Testis (tissue), 2 donors: ENCODE data around the gene NIPSNAP3A.

Experiments used
- POLR2A ChIP-seq: fragments of 450-650 bp; IDR thresholded peaks from one replicate; pipeline ENCODE4 v1.6.1; 2017; ENCODE audit warnings: antibody characterized with exemption, mild to moderate bottlenecking, moderate library complexity
- TF ChIP-seq, protein P1 (sequence below), 3 experiments: fragments of 450-650 bp in 2 of 3; fragments of 200-600 bp in 1 of 3; sonication (generic) in 1 of 3; IDR thresholded peaks; one replicate each; pipeline ENCODE4 v1.5.1; 2016 to 2019; ENCODE audit warnings: antibody characterized with exemption in 3 of 3, mild to moderate bottlenecking in 2 of 3, moderate library complexity in 1 of 3

DNA sequence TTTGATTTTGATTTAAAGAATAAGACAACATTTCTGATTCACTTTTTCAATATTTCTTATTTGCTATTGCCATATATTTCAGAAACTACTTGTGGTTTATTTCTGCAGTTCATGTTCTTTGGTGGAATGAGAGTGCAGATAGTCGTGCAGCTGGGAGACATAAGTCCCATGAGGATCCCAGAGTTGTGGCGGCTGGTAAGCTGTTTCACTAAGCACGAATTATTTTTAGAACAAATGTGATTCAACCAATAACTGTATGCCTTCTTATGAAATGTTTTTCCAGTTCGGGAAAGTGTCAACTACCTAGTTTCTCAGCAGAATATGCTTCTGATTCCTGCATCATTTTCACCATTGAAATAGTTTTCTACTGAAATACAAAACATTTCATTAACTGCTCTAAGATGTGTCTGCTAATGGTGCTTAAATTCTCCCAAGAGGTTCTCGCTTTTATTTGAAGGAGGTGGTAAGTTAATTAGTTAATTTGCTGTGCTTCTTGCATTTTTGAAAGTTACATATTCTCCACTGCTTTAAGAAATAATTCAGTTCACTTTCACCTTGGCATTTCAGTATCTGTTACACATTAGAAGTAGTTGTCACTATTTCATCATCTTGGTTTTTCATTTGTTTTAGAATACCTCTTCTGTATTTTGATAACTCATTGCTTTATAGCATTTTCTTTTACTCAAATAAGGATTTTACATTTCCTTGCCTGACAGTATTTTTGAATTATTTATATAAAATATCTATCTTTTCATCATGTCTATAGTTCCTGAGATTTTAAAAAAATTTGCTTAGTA is 25.4 kb downstream of the NIPSNAP3A start:
- TF ChIP-seq, protein P1, sequence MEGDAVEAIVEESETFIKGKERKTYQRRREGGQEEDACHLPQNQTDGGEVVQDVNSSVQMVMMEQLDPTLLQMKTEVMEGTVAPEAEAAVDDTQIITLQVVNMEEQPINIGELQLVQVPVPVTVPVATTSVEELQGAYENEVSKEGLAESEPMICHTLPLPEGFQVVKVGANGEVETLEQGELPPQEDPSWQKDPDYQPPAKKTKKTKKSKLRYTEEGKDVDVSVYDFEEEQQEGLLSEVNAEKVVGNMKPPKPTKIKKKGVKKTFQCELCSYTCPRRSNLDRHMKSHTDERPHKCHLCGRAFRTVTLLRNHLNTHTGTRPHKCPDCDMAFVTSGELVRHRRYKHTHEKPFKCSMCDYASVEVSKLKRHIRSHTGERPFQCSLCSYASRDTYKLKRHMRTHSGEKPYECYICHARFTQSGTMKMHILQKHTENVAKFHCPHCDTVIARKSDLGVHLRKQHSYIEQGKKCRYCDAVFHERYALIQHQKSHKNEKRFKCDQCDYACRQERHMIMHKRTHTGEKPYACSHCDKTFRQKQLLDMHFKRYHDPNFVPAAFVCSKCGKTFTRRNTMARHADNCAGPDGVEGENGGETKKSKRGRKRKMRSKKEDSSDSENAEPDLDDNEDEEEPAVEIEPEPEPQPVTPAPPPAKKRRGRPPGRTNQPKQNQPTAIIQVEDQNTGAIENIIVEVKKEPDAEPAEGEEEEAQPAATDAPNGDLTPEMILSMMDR (IDR thresholded peaks at IDR 0.05): no peak
- TF ChIP-seq POLR2A: no peak
